H9 (cell line): Measurements from ENCODE around the gene C1orf52. TPM values are rescaled to one million over a fixed set of nuclear protein-coding genes. Genes with fewer than 3 reads are reported as not detected.

Source experiments
- DNase-seq: peaks from one replicate; pipeline ENCODE4 v3.0.0-alpha.2; 2017
- H2AFZ ChIP-seq: one replicate; pipeline ENCODE4 v1.6.1; 2013; ENCODE audit warnings: mild to moderate bottlenecking, low read length, control low read depth, moderate library complexity
- H2AK5ac ChIP-seq: 2 replicates; pipeline ENCODE4 v1.6.1; 2013; ENCODE audit warnings: low read length, control low read depth, mixed read lengths; ENCODE audit not compliant: insufficient read length
- H2BK120ac ChIP-seq: one replicate; pipeline ENCODE4 v1.6.1; 2013; ENCODE audit warnings: low read depth, mild to moderate bottlenecking, low read length, control low read depth, inconsistent platforms; ENCODE audit not compliant: poor library complexity, severe bottlenecking
- H2BK12ac ChIP-seq: 2 replicates; pipeline ENCODE4 v1.6.1; 2013; ENCODE audit warnings: low read length, control low read depth, mixed read lengths, low read depth; ENCODE audit not compliant: insufficient read length
- H2BK15ac ChIP-seq: 2 replicates; pipeline ENCODE4 v1.6.1; 2013; ENCODE audit warnings: low read depth, low read length, control low read depth
- H2BK20ac ChIP-seq: one replicate; pipeline ENCODE4 v1.6.1; 2013; ENCODE audit warnings: low read depth, mild to moderate bottlenecking, low read length, control low read depth, inconsistent platforms; ENCODE audit not compliant: poor library complexity, severe bottlenecking
- H2BK5ac ChIP-seq: 2 replicates; pipeline ENCODE4 v1.6.1; 2013; ENCODE audit warnings: low read length, control low read depth, mixed read lengths; ENCODE audit not compliant: insufficient read length
- H3K14ac ChIP-seq: 2 replicates; pipeline ENCODE4 v1.6.1; 2013; ENCODE audit warnings: low read length, control low read depth; ENCODE audit not compliant: insufficient read depth
- H3K18ac ChIP-seq: 2 replicates; pipeline ENCODE4 v1.6.1; 2013; ENCODE audit warnings: low read depth, mild to moderate bottlenecking, mixed read lengths, low read length, control low read depth; ENCODE audit not compliant: insufficient read length
- H3K23ac ChIP-seq: 2 replicates; pipeline ENCODE4 v1.6.1; 2013; ENCODE audit warnings: low read length, control low read depth, mixed read lengths, low read depth; ENCODE audit not compliant: insufficient read length
- H3K23me2 ChIP-seq: 2 replicates; pipeline ENCODE4 v1.6.1; 2013; ENCODE audit warnings: low read depth, mild to moderate bottlenecking, mixed read lengths, low read length, control low read depth; ENCODE audit not compliant: insufficient read length, poor library complexity, severe bottlenecking
- H3K27ac ChIP-seq: 2 replicates; pipeline ENCODE4 v1.5.1; 2013; ENCODE audit warnings: low read length, control low read depth, mixed read lengths, low read depth; ENCODE audit not compliant: insufficient read length
- H3K27me3 ChIP-seq: 2 replicates; pipeline ENCODE4 v1.6.1; 2013; ENCODE audit warnings: low read length, control low read depth, inconsistent platforms; ENCODE audit not compliant: insufficient read depth
- H3K4ac ChIP-seq: 2 replicates; pipeline ENCODE4 v1.6.1; 2013; ENCODE audit warnings: low read depth, mild to moderate bottlenecking, control low read depth, inconsistent platforms, low read length, moderate library complexity
- H3K4me1 ChIP-seq: 2 replicates; pipeline ENCODE4 v1.6.1; 2013; ENCODE audit warnings: low read length, control low read depth, inconsistent platforms; ENCODE audit not compliant: insufficient read depth
- H3K4me2 ChIP-seq: 2 replicates; pipeline ENCODE4 v1.6.1; 2013; ENCODE audit warnings: low read length, control low read depth, mixed read lengths; ENCODE audit not compliant: insufficient read length, insufficient read depth
- H3K56ac ChIP-seq: 2 replicates; pipeline ENCODE4 v1.6.1; 2013; ENCODE audit warnings: low read depth, mild to moderate bottlenecking, mixed read lengths, low read length, control low read depth; ENCODE audit not compliant: insufficient read length
- H3K79me1 ChIP-seq: 2 replicates; pipeline ENCODE4 v1.6.1; 2013; ENCODE audit warnings: low read depth, mild to moderate bottlenecking, moderate library complexity, low read length, control low read depth, inconsistent platforms; ENCODE audit not compliant: insufficient read depth, poor library complexity, severe bottlenecking
- H3K79me2 ChIP-seq: 2 replicates; pipeline ENCODE4 v1.6.1; 2013; ENCODE audit warnings: low read length, control low read depth, inconsistent platforms; ENCODE audit not compliant: insufficient read depth
- H3K9ac ChIP-seq: 2 replicates; pipeline ENCODE4 v1.6.1; 2013; ENCODE audit warnings: low read length, control low read depth, mixed read lengths; ENCODE audit not compliant: insufficient read length; ENCODE audit errors: extremely low read depth
- H3K9me3 ChIP-seq: one replicate; pipeline ENCODE4 v1.6.1; 2013; ENCODE audit warnings: low read depth, low read length, inconsistent platforms; ENCODE audit not compliant: control insufficient read depth
- H3T11ph ChIP-seq: one replicate; pipeline ENCODE4 v1.6.1; 2013; ENCODE audit warnings: mild to moderate bottlenecking, low read length, control low read depth, inconsistent platforms
- H4K20me1 ChIP-seq: one replicate; pipeline ENCODE4 v1.6.1; 2013; ENCODE audit not compliant: control insufficient read depth, insufficient read length, insufficient read depth
- H4K5ac ChIP-seq: 2 replicates; pipeline ENCODE4 v1.6.1; 2013; ENCODE audit warnings: low read depth, mild to moderate bottlenecking, mixed read lengths, low read length, control low read depth; ENCODE audit not compliant: insufficient read length
- H4K8ac ChIP-seq: replicated peaks from 2 replicates; pipeline ENCODE4 v1.6.1; 2013; ENCODE audit warnings: low read length, control low read depth, mixed read lengths, low read depth; ENCODE audit not compliant: insufficient read length
- H4K91ac ChIP-seq: 2 replicates; pipeline ENCODE4 v1.6.1; 2013; ENCODE audit warnings: low read depth, mild to moderate bottlenecking, moderate library complexity, mixed read lengths, low read length, control low read depth; ENCODE audit not compliant: insufficient read length
- H3K27ac Mint-ChIP-seq, 3 experiments: 2 replicates in 2 of 3; 3 replicates in 1 of 3; pipeline ENCODE4 v1.8.0; 2020 to 2021; ENCODE audit warnings: mixed read lengths in 3 of 3, mild to moderate bottlenecking in 1 of 3, moderate library complexity in 1 of 3
- H3K27me3 Mint-ChIP-seq: 2 replicates; pipeline ENCODE4 v1.8.0; 2021; ENCODE audit warnings: low read depth, mild to moderate bottlenecking, moderate library complexity, mixed read lengths
- H3K36me3 Mint-ChIP-seq, 3 experiments: 2 replicates in 2 of 3; 3 replicates in 1 of 3; pipeline ENCODE4 v1.8.0; 2020 to 2021; ENCODE audit warnings: low read depth in 3 of 3, mixed read lengths in 3 of 3; ENCODE audit not compliant: insufficient read depth in 1 of 3
- H3K4me1 Mint-ChIP-seq, 2 experiments: 2 replicates each; pipeline ENCODE4 v1.8.0; 2020; ENCODE audit warnings: mixed read lengths in 2 of 2
- H3K4me3 Mint-ChIP-seq, 2 experiments: 2 replicates in 1 of 2; 3 replicates in 1 of 2; pipeline ENCODE4 v1.8.0; 2020 to 2021; ENCODE audit warnings: mild to moderate bottlenecking in 2 of 2, mixed read lengths in 2 of 2, moderate library complexity in 1 of 2
- H3K9me3 Mint-ChIP-seq, 2 experiments: 2 replicates in 1 of 2; 3 replicates in 1 of 2; pipeline ENCODE4 v1.8.0; 2020; ENCODE audit warnings: mild to moderate bottlenecking in 2 of 2, mixed read lengths in 2 of 2, moderate library complexity in 1 of 2
- WGBS: extraction: QIAGEN DNeasy Blood & Tissue Kit; methylation state at CpG from one replicate; pipeline ENCODE4 v1.1.7; 2013; ENCODE audit warnings: missing lambda C conversion rate, low lambda C conversion rate, mixed read lengths; ENCODE audit not compliant: insufficient read length; ENCODE audit errors: extremely low coverage; 5-methylcytosine and 5-hydroxymethylcytosine counted together
- total RNA-seq: library from RNA; stranded (reverse); gene quantifications from 2 replicates; pipeline ENCODE4 v1.2.1, GENCODE V29; 2021
- TF ChIP-seq, protein P1 (sequence below): fragments of 200-600 bp; sonication (generic); conservative IDR thresholded peaks from 3 replicates; pipeline ENCODE4 v1.8.0; 2021; ENCODE audit warnings: antibody characterized with exemption, mild to moderate bottlenecking

C1orf52 gene
- total RNA-seq, 1 experiment from 2014 or later, result 45.1 TPM

DNA sequence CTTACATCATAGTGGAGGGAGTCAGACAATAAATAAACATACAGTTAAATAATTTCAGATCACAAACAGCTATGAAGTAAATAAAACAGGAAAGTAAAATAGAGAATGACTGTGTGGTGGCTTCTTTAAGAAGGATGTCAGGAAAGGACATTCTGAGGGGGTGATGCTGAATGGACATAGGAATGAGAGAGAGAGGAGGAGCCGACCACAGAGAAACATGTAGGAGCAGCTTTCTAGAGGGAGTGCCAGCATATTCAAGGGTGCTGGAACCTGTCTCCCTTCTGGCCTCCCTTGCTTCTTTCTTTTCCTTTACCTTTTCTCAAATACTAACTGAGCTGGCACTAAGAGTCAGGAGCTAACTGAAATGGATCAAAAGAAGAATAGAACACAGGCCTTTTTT lies 37.5 kb upstream of the C1orf52 start:
- no peak overlapping the region for H2BK5ac ChIP-seq
- H2BK15ac ChIP-seq, result no peak overlapping the region
- H3K4me2 ChIP-seq, result no peak overlapping the region
- no peak overlapping the region for H2AFZ ChIP-seq
- no peak overlapping the region for H2AK5ac ChIP-seq
- no peaks in the 10 kb centered on the region for H3K27me3 ChIP-seq
- no peak overlapping the region for H3K9ac ChIP-seq
- H3K4me1 Mint-ChIP-seq, result peaks cover 12 to 13% of the 10 kb centered on the region in 2 experiments
- H3K4me3 Mint-ChIP-seq, result no peak overlapping the region
- no peak overlapping the region for H3K23ac ChIP-seq
- H3K18ac ChIP-seq, result no peak overlapping the region
- TF ChIP-seq, protein P1, sequence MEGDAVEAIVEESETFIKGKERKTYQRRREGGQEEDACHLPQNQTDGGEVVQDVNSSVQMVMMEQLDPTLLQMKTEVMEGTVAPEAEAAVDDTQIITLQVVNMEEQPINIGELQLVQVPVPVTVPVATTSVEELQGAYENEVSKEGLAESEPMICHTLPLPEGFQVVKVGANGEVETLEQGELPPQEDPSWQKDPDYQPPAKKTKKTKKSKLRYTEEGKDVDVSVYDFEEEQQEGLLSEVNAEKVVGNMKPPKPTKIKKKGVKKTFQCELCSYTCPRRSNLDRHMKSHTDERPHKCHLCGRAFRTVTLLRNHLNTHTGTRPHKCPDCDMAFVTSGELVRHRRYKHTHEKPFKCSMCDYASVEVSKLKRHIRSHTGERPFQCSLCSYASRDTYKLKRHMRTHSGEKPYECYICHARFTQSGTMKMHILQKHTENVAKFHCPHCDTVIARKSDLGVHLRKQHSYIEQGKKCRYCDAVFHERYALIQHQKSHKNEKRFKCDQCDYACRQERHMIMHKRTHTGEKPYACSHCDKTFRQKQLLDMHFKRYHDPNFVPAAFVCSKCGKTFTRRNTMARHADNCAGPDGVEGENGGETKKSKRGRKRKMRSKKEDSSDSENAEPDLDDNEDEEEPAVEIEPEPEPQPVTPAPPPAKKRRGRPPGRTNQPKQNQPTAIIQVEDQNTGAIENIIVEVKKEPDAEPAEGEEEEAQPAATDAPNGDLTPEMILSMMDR, result no peak
- no peaks in the 10 kb centered on the region for H3K4me1 ChIP-seq
- H3K27me3 Mint-ChIP-seq, result no peaks in the 10 kb centered on the region
- H4K8ac ChIP-seq, result no peak overlapping the region
- H3K9me3 Mint-ChIP-seq, result no peaks in the 10 kb centered on the region
- H3K4ac ChIP-seq, result no peak overlapping the region
- H3T11ph ChIP-seq, result no peak overlapping the region
- H3K9me3 ChIP-seq, result no peaks in the 10 kb centered on the region
- no peak overlapping the region for H4K5ac ChIP-seq
- no peak overlapping the region for H3K27ac ChIP-seq
- no peaks in the 10 kb centered on the region for H4K20me1 ChIP-seq
- DNase-seq, result no peak
- no peaks in the 10 kb centered on the region for H3K79me1 ChIP-seq
- H3K36me3 Mint-ChIP-seq, result no peaks in the 10 kb centered on the region
- H2BK20ac ChIP-seq, result no peak overlapping the region
- H3K56ac ChIP-seq, result no peak overlapping the region
- H2BK12ac ChIP-seq, result no peak overlapping the region
- H3K27ac Mint-ChIP-seq, result no peak overlapping the region; a peak in 1 of 7 replicates
- no peak overlapping the region for H4K91ac ChIP-seq
- H3K23me2 ChIP-seq, result no peaks in the 10 kb centered on the region
- no CpG with 5 or more reads among the region's 1 CpG for WGBS
- H2BK120ac ChIP-seq, result no peak overlapping the region
- no peaks in the 10 kb centered on the region for H3K79me2 ChIP-seq
- no peak overlapping the region for H3K14ac ChIP-seq
